Islet of Langerhans (tissue), 1 donor: ENCODE results near the gene SMTN.
"Not testable (repeated sequence)": the region's sequence is repeated elsewhere in the genome, so short reads cannot be mapped to it uniquely, and the experiment has no call there.

Experiments used
- FAIRE-seq: peaks from one replicate; lab custom pipeline; 2011; peaks lifted over from hg19 to GRCh38; lab: Jason Lieb, UNC

SMTN gene

DNA sequence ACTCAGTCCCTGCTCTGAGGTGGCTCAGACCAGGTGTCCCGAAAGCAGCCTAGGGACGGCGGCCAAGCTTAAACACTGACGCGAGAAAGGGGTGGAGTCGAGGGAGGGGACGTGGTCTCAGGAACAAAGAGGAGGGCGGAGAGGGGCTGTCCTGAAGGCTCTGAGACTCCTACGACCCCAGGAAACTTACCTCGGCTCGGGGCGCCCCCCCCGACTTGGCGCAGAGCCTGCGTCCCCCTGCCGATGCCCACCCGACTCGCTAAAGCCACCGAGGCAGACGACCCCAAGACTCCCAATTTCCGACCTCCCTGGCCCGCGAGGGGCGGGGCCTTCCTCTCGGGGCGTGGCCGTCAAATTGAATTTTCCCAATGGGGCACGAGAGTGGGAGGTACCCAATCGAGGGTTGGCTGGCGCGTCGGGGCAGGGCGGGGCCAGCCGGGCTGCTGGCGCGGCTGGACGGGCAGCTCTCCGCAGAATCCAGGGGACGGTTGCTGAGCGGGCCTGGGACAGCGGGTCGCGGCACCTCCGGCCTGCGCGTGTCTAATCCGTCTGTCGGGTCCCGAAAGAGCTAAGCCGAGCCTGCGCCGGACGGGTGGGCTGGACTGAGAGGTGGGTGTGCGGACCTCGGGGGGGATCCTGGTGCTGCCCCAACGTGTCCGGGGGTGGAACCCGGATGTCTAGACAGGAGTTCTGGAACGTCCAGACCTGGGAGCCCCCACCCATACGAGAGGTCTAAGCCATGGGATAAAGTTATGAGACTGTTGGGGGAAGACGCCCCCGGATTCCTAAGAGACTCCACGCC, at the start of gene SMTN:
Gene SMTN (plus strand): TSS at position 471 of the 802 bp plus-strand sequence. CDS start 1,941 bp downstream, outside the sequence.
- no peak for FAIRE-seq

- FAIRE-seq = no peak
Measured at GRCh38 chr22:31036671-31037550, 44.2 kb upstream of the SMTN start.

DNA sequence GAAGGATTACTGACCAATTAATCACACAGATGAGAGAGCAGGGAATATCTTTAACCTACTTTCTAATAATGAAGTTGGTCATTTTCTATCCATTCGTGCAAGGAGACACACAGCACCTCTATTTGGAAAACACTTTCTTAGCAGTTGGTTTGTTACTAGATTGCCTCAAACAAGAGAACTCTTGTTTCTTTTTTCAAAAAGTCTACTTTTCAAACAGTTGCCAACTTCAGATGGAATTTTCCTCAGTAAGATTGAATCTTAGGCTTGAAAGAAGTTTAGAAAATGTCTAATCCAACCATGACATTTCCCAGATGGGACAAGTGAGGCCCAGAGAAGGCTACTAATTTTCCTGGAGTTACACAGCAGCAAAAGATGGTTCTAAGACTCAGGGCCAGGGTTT, 42.4 kb upstream of the SMTN start:
- no peak for FAIRE-seq

- no peak for FAIRE-seq
Measured at GRCh38 chr22:31039393-31039792, 41.7 kb upstream of the SMTN start.

GRCh38 chr22:31040542-31041398, 40.3 kb upstream of the SMTN start:
- no peak for FAIRE-seq

GRCh38 chr22:31044262-31044861, 36.8 kb upstream of the SMTN start:
- no peak for FAIRE-seq

DNA sequence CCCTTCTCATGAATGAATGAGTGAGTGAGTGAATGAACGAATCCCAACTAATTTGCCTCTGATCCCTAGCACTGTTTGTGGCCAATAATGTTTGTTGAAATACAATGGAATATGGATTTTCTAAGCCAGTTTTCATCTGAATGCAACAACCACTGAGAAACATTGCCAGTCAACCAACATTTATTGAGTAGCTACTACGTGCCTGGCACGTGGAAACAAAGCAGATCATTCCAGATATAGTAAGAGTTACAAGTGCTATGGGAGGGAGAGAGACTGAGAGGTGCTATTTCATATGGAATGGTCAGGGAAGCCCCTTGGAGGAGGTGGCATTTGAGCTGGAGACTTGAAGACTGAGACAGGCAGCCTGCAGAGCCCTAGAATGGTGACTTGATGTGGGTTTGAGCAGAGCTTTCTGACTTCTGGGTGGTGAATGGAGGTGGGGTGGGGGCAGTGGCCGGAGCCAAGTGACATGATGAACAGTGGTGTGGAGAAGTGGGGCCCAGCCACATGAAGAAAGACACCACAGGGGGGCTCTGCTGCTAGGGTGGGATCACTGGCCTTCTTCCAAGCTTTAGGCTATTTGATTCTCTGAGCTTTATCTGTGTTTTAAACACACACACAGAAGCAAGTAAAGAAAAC, 35.1 kb upstream of the SMTN start:
- no peak for FAIRE-seq

GRCh38 chr22:31046539-31047226, 34.4 kb upstream of the SMTN start:
- FAIRE-seq = no peak

DNA sequence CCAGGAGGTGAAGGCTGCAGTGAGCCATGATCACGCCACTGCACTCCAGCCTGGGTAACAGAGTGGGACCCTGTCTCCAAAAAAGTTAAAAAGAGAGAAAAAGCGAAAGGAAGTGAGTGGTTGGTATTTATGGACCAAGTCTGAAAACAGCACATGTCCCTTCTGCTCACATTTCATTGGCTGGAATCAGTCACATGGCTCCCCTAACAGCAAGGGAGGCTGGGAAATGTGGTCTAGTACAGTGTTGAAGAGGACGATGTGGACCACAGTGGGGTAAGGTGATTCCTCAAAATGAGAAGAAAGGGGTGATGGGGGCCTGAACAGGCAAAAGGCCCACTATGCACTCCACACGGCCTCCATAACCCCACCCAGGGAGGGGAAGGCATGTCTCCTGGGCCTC, 32.5 kb upstream of the SMTN start:
- FAIRE-seq = no peak

GRCh38 chr22:31049815-31050420, 31.2 kb upstream of the SMTN start:
- no peak for FAIRE-seq

GRCh38 chr22:31055117-31055634, 25.9 kb upstream of the SMTN start:
- FAIRE-seq = no peak

DNA sequence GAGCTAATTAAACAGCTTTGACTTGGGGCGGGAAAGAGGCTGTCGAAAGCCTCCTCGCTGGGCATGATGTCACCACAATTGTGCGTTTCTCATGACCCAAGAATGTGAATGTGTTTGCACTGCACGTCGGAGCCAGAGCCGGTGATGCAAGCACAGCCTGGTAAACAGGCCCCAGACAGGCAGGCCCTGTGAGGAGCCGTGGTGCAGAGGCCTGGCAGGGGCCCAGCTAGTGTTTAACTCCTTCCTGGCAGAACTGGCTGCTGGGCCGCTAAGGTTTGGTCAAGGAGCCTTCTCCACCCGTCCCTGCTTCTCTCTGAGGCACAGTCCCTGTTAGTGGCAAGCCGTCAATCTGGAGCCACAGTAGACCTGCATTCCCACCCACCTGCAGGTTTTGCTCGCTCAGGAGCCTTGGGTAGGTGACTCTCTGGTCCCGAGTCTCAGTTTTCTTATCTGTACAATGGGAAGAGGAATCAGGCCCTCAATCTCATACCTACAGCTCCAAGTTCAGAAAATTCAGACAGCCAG, 25.4 kb upstream of the SMTN start:
- FAIRE-seq = no peak

DNA sequence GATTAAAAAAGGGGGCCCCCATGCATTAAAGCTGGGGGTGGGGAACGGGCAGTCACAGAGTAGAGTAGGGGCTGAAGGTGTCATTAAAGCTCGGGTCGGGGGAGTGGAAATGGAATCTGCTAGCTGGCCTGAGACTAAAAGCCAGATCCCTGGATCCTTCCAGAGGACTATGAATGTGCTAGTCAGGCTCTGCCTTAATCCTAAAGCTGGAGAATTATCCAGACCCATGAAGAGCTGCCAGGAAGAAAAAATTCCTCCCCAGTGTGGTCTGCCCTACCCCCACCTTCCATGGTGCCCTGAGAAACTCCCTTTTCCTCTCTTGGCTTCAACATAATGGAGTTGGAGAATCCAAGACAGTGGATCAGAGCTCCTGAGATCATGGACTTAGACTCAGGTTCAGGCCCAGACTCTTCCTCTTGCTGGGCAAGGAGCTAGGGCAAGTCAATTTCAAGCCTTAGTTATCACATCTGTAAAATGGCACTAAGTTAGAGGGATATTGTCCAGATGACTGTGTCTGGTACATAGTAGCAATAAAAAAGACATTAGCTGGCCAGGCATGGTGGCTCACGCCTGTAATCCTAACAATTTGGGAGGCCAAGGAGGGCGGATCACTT, 24.0 kb upstream of the SMTN start:
- FAIRE-seq = no peak

DNA sequence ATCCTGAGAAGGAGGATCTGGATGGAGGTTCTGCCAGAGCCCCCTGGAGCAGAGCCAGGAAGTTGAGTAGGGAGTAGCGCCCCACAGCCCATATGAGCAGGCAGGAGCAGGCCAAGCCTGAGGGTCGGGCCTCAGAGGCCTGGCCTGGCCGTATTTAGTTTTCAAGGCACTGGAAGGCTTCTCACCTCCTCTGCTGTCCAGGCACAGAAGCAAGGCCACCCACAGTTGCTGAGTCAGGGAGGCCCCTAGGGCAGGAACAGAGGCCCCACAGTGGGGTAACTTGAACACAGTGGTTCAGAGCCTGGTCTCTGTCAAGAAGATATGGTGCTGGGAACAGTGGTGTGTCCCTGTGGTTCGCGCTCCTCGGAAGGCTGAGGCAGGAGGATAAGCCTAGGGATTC, 21.5 kb upstream of the SMTN start:
- not testable (repeated sequence) for FAIRE-seq

DNA sequence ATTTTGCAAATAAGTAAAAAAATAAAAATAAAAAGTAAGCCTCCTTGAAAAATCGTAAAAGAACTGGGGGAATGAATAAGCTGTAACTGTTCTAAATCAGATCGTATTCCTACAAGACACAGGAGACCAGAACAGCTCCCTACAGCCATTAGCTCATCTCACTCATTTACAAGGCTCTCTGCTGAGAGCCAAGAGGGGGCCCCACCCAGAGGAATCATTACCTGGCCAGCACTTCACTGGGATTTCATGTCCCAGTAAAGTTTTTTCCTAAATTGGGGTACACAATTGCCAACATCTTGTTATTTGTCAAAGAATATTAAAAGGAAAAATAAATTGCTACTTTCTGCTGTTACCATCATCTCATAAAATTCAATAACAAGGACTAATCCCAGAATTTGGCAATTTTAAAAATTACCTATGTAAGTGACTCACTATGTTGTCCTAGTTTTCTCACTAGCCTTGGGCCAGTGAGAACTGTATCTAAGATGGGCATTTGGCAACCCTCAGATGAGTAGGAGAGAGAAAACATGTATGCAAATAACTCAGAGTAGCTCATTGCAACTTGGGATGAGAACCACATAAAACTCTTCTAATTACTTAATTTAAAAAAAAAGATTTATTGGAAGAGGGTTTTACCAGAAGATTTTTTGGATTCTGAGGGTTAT, 18.4 kb upstream of the SMTN start:
- FAIRE-seq = no peak

DNA sequence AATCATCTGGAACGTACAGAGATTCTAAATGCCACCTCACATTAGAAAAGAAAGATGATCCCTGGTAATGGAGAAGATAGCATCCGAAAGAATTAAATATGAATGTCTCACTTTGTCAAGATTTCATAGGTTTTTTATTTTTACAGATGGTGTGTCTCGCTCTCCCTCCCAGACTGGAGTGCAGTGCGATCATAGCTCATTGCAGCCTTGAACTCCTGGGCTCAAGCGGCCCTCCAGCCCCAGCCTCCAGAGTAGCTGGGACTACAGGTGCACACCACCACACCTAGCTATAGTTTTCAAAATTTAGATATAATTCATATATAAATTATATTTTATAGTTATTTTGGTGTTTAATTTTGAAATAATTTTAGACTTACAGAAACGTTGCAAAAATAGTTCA, 16.7 kb upstream of the SMTN start:
- FAIRE-seq = no peak

DNA sequence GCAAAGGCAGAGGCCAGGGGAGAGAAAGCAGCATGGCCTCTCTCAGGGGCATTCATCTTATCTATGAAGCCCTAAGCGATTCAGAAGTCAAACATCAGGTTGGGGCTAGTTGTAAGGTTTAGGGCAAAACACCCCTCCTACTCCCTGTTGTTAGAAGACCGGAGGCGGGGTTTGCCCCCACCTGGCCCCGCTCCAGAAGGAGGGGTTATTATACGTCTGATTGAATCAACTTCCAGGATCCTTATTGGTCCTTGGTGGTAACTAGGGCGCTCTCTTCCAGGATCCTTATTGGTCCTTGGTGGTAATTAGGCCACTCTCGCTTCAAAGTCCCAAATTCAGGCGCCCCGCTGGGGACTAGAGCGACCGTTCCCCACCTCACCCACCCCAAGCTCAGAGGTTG, 12.1 kb upstream of the SMTN start:
- no peak for FAIRE-seq

DNA sequence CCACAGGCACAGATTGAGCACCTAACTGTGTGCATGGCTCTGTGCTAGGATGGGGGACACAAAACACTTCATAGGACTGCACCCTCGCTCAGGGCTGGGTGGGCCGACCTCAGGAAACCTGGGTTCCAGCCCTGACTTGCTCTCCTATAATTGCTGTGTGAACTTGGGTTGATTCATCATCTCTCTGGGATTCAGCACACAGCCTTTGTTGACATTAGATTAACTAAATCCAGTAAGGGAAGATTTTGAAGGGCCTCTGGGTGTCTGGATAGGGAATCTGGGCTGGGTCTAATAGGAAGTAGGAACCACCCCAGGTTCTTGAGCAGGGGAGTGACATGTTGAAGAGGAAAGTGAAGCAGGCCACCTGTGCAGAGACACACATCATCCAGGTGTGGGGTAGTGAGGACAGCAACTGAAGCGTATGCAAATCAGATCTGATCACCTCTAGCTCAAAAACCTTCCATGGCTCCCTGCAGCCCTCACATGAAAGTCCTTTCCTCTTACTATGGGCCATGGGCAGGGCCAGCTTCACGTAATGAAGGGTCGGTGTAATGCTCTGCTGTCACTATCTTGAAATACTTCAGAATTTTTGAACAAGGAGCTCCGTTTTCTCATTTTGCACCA, 11.3 kb upstream of the SMTN start:
- not testable (repeated sequence) for FAIRE-seq
